Dermis blood vessel endothelial cell (primary cell): ENCODE data around the gene RAB11FIP5. TPM values are rescaled to one million over a fixed set of nuclear protein-coding genes. Genes with fewer than 3 reads are reported as not detected.
"Not testable (repeated sequence)": the region's sequence is repeated elsewhere in the genome, so short reads cannot be mapped to it uniquely, and the experiment has no call there.

ENCODE experiments used
- DNase-seq: peaks from one replicate; pipeline ENCODE4 v3.0.0; 2010
- total RNA-seq: library from RNA; depleted of rRNA; stranded (reverse); fragments of >200 nt; gene quantifications from 2 replicates; pipeline ENCODE4 v1.2.3, GENCODE V29; 2014

Gene RAB11FIP5
- total RNA-seq, 1 donor from 2014 or later: 66.0 TPM

- no peak for DNase-seq
Measured at GRCh38 chr2:73069041-73069854, 43.5 kb downstream of the RAB11FIP5 start.

DNA sequence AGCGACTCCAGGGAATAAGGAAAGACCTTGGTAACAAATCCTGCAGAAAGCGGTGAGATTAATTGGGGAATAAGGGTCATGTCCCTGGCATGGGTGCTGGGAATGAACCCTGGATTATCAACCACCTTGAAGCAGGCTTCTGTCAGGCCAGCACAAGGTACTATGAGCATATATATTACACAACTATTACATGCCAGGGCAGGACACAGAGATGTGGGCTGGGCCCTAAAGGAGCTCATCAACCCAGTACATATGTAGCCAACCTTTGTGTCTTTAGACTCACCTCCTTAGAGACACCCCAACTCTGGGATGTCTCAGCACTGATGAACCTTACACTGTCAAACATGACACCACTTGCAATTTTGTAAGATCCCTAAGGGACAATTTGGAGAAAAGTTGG is 44.6 kb downstream of the RAB11FIP5 start:
- no peak for DNase-seq

- DNase-seq: no peak
Measured at GRCh38 chr2:73067043-73067442, 45.7 kb downstream of the RAB11FIP5 start.

DNA sequence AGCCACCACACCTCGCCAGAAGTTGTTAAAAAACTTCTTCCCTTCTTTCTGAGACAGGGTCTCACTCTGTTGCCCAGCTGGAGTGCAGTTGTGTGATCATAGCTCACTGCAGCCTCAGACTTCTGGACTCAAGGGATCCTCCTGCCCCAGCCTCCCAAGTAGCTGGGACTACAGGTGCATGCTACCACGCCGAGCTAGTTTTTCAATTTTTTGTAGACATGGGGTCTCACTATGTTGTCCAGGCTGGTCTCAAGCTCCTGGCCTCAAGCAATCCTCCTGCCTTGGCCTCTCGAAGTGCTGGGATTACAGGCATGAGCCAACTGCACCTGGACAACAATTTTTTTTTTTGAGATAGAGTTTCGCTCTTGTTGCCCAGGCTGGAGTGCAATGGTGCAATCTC is 47.7 kb downstream of the RAB11FIP5 start:
- DNase-seq: not testable (repeated sequence)

GRCh38 chr2:73063909-73064875 is 48.6 kb downstream of the RAB11FIP5 start:
- DNase-seq: peak; percentile 78

DNA sequence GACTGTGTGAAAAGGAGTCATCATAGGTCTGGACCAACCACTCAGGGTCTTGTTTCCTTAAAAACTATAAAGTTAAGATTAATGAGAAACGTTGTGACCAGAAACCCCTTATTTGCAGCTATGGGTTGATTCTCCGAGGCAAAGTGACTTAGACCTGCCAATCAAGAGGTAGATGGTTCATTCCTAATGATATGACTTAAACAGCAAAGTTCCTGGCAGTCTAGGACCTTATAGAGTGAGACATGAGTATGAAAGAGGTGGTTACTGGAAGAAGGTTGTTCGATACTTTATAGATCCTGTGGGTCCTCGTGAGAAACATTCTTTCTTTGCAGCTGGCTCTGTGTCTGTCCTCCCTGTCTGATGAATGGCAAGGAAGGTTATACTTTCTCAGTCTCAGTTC is 49.3 kb downstream of the RAB11FIP5 start:
- no peak for DNase-seq

DNA sequence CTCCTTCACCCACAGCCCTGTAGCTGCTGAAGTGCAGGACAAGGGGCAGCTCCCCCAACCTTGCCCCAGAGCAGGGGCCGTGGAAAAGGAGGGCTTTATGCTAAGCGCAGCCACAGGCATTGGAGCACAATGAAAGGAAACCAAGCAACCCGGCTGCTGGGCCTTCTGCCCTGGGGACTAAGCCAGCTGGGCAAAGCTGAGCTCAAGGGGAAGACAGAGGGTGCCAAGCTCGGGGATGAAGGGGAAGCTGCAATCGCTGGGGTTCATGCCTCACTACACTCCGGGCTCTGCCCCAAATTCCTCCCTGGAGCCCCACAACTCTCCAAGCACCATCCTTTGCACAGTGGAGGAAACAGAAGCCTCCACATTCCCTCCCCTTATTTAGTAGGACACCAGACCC is 53.6 kb downstream of the RAB11FIP5 start:
- DNase-seq: no peak

DNA sequence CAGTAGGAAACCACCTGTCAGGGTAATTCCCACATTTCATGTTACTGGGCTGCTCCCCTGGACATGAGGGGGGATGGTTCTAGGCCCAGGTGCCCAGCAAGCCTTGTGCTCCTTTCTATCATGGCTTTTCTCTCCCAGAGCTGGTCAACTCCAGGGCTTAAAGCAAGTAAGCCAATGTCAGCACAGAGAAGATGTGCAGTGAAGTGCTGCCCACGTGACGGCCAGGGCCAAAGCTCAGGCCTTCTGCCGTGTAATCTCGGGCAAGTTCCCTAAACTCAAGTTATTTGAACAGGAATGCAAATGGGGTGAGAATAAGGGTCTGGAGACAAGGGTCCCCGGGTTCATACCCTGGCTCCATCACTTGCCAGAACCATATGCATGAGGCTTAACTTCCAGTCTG is 57.8 kb downstream of the RAB11FIP5 start:
- DNase-seq: no peak

DNA sequence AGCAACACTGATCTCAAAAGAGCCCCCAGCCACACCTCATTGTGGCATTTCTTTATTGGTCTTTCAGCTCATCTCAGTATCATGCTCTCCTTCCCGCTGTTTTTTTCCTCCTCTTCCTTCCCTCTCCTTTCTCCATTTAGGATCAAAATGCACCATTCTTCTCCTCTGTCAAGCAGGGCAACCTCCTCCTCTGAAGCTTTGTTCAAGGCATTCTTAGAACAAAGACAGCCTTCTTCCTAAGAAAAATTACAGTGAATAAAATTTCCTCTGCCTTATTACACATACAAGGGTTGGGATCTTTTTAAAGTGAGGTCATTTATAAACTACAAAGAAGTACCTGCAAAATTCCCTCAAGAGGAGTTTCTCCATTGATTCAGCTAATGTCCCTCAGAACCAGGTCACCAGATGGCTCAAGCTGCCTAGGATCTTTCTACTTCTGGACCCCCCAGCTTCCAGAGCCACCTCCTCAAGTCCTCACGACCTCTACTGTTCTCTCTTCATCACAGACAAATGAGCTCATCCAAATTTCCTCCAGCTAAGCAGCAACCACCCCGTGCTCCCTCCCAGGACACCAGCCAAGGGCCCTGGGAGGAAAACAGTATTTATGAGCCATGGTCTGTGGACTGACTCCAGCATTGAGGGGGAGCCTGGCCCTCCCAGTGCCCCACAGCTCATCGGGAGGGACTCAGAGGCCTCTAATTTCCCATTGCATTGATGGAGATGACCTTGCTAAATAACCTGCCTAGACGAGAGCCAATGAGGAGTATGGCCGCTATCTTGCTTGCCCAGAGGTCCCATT is 59.2 kb downstream of the RAB11FIP5 start:
- DNase-seq: no peak

DNA sequence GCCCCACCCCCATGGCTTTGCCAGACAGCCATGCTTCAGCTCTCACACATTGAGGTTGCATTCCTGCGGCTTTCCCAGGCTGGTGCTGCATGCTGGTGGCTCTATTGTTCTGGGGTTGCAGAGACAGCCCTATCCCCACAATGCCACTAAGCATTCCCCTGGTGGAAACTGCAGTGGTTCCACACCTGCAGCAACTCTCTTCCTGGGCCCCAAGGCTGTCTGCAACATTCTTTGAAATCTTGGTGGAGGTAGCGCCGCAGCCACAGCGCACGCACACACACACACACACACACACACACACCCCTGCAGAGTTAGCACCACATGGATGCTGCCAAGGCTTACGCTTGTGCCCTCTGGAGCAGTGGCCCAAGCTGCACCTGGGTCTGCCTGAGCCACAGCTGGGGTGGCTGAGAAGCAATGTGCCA is 62.6 kb downstream of the RAB11FIP5 start:
- DNase-seq: no peak

DNA sequence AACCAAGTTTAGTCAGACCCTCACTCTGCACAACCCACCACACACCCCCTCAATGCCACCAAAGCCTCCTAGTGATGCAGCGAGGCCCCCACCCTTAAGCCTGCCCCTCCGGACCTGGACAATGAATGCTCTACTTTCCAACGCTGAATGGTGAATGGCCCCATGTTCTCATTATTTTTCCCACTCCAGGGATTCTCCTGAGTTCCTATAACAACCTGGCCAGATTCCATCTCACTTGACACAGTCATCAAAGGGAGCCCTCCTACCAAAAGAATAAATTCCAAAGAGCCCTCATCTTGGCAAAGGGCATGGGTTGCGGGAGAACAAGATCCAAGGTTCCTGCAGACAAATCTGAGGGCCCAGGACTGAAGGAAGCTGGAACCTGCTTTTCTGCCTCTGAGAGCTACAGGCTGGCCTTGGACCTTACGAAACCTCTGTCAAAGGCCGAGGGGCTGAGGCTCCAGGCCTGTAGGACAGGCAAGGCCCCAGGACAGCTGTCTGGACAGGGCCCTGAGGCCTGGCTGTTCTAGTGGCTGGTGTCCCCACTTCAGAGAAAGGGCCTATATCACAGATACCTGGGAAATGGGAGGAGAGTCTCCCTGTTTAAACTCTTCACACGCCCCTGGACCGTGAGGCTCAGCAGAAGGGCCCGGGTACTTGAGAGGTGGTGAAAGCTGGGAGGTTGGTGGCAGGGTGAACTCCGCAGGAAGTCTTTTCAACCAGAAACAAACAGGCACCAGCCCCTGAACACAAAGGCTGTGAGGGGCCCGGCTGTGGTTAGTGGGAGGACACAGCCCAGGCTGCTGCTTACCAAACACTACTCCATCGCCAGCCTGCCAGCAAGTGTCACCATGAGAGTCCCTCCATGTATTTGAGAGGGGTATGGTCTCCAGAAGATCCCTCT is 68.6 kb downstream of the RAB11FIP5 start:
- no peak for DNase-seq

DNA sequence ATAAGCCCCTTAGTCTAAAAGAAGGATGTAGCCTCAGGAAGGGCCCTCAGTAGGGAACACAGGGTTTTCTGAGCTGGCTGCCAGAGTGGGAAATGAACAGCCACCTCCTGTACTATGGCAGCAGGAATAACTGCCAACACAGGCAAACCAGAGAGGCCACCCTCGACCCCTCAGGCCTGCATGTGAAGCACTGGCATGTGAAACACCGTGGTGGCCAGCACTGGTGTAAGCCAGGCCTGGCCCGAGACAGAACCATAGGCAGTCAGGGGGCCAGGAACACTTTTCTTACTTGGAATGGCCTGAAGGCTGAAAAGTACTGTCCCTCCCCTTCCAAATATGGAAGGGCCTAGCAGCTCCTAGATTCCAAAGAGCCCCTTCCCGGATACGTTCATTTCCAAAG is 69.5 kb downstream of the RAB11FIP5 start:
- no peak for DNase-seq

- no peak for DNase-seq
Measured at GRCh38 chr2:73037947-73038585, 74.7 kb downstream of the RAB11FIP5 start.

DNA sequence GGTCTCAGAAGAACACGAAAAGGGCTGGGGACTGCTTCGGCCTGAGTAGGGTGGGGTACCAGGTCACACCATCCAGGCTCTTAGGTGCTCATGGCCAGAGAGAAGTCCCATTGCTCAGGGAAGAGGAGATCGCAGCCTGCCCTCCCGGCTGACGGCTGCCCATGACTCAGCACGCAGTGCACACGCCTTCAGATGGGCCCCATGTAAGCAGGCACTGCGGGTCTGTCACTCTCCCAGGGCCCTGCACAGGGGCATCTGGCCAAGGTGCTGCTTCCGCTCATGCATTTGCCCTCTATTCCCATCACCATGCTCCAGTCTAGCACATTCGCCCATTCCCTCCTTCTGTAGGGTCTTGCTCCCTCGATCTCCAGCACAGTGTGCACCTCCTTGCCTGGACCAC is 76.0 kb downstream of the RAB11FIP5 start:
- no peak for DNase-seq

- DNase-seq: no peak
Measured at GRCh38 chr2:73035899-73036711, 76.6 kb downstream of the RAB11FIP5 start.

DNA sequence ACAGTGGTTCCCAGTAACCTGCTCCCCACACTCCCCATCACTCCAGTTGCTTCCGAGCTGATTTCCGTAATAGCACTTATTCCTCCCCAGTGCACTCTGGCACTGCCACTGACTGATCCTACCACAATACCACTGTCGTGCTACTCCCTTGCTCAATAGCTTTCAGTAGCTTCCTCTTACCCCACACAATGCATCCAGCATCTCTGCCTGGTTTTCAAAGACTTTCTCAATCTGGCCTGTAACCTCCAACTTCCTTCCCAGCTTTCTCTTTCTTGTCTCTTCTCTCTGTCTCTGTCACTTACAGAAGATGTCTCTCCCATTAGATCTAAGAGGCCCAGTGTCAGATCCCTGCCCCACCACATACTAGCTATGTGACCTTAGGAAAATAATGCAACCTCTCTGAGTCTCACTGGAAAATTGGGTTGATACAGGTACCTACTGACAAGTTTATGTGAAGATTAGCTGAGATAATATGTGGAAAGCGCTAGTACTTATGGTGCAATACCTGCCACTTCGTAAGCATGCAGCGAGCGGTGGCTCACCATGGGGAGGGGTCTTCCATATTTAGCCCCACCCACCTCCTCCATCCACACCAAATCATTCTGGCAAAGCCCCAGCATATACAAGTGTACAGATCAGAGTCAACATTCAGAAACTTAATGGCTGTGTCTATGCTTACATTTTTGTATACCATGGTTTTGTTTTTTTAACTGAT is 77.9 kb downstream of the RAB11FIP5 start:
- no peak for DNase-seq

DNA sequence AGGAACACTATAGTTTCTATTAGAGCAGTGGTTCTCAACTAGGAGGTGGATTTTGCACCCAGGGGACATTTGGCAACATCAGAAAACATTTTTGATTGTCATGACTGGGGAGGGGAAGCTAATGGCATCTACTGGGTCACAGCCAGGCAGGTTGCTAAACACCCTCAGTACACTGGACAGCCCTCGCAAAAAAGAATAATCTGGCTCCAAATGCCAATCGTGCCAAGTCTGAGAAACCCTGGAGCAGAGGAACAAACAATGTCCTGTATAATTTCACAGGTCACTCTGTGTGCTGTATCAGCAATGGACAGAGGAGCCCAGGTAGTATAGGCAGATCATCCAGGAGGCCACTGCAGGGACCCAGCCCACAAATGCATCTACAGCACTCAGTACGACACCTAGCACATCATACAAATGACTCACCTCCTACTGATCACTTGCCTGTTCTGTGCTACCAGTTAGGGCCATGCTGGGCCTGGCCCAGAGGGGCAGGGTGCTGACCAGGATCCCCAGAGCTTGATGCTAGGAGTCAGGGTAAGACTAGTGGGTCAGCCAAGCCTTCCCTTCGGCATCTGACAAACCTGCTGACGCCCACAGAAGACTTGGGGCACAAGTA is 78.9 kb downstream of the RAB11FIP5 start:
- no peak for DNase-seq

GRCh38 chr2:73033142-73033765 is 79.5 kb downstream of the RAB11FIP5 start:
- no peak for DNase-seq

GRCh38 chr2:73032702-73033097 is 80.0 kb downstream of the RAB11FIP5 start:
- DNase-seq: no peak
